AG08395 (cell line): ENCODE results near the gene FBXL16.
"Not testable (repeated sequence)": the region's sequence is repeated elsewhere in the genome, so short reads cannot be mapped to it uniquely, and the experiment has no call there.

ENCODE experiments used
- DNase-seq: peaks from one replicate; pipeline ENCODE4 v3.0.0; 2012; ENCODE audit warnings: mixed read lengths, low spot score

Gene FBXL16

DNA sequence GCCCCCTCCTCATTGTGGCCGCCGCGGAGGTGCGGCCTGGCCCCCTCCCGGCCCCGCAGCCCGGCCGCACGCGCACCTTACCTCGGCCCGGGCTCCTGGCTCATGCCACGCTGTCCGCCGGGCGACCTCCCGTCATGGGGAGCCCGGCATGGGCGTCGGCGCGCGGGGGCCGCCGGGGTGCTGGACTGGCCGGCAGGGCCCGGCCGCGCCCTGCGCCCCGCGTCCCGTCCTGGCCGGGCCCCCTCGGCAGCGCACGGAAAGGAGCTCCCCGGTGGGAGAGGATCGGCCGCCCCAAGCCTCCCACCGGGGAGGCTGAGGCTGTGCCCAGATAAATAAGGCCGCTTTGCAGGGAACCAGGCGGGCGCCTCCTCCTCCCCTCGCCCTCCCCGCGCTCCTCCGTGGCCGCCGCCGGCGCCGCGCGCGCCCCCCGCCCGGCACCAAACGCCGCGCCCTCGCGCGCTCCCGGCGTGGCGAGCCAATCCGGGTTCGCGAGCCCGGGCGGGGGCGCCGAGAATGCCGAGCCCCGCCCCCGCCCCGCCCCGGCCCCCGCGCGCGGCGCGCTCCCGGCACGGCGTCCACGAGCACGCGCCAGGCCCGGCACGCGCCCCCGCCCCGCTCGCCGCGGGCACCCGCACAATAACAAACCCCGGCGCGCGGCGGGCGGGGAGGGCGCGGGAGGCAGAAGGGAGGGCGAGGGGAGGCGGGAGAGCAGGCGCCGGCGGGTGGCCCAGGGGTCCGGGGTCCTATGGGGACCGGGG lies at the start of gene FBXL16:
Gene FBXL16 (minus strand): TSS at position 371 of the 758 bp plus-strand sequence. CDS start 8,396 bp downstream, outside the sequence.
- no peak for DNase-seq

- no peak for DNase-seq
Observed at GRCh38 chr16:754656-755055, 49.1 kb upstream of the FBXL16 start.

- not testable (repeated sequence) for DNase-seq
Observed at GRCh38 chr16:754121-754607, 48.6 kb upstream of the FBXL16 start.

DNA sequence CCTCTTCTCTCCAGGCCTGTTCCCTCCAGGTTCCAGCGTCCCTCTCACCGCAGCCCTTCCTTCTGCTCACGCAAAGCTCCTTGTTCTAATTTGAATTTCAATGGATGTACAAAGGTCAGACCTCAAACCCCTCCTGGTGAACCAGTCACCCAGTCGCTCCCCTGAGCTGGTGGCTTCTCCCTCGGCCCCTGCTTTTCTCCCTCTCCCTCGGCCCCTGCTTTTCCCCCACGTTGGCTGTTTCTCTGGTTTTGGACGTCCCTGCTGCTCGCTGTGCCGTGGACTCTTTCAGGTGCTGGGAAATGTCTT lies 46.4 kb upstream of the FBXL16 start:
- DNase-seq, result no peak

GRCh38 chr16:751152-752006 lies 45.8 kb upstream of the FBXL16 start:
- DNase-seq, result no peak

GRCh38 chr16:750485-750884 lies 44.9 kb upstream of the FBXL16 start:
- DNase-seq, result no peak

DNA sequence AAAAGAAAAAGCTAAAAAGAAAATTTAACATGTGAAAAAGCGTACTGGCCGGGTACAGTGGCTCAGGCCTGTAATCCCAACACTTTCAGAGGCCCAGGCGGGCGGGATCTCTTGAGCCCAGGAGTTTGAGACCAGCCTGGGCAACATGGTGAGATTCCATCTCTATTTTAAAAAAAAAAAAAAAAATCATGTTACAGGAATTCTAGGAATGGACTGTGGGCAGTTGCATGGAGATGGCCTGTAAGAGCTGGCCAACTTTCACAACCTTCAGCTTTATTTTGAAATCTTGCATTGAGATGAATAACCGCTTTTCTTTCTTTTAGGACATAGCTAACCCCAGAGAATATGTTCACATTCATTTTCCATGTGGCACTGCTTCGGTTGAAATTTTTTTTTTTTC lies 43.4 kb upstream of the FBXL16 start:
- DNase-seq, result peak; percentile 87

DNA sequence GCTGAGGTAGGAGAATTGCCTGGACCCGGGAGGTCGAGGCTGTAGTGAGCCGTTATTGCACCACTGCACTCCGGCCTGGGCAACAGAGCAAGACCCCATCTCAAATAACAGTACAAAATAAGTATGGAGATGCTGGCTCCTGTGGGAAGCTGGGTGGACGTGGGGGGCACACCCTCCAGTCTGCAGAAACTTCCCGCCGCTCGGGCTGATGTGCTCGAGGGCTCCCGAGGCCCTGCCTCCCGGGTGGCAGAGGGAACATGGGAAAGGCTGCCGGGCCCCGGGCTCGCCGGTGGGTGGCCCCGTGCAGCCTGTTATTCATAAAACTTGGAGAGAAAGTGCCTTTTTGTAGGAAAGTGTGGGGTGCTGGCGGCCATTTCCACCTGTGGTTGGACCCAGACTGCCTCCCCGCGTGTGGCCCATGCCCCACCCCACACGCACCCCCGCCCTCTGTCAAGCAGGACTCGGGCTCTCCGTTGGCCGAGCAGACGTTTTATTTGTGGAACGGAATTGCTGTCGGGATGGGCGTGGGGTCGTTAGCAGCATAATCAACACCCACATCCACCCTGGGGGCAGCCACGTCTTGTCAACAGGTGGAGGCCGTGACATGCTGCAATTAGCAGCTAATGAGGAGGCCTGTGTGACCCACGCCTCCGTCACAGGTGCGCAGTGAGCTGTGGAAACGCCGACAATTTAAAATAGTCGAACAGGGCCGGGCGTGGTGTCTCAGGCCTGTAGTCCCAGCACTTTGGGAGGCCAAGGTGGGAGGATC lies 42.6 kb upstream of the FBXL16 start:
- DNase-seq, result no peak

GRCh38 chr16:746637-747036 lies 41.0 kb upstream of the FBXL16 start:
- no peak for DNase-seq

GRCh38 chr16:745739-746138 lies 40.1 kb upstream of the FBXL16 start:
- DNase-seq, result no peak

GRCh38 chr16:743794-744500 lies 38.3 kb upstream of the FBXL16 start:
- DNase-seq, result no peak

GRCh38 chr16:742894-743293 lies 37.3 kb upstream of the FBXL16 start:
- not testable (repeated sequence) for DNase-seq

- no peak for DNase-seq
Observed at GRCh38 chr16:741986-742629, 36.5 kb upstream of the FBXL16 start.

GRCh38 chr16:740764-741505 lies 35.3 kb upstream of the FBXL16 start, which contains the start of gene CIAO3:
CIAO3 (minus strand) TSS chr16:740997; CDS start chr16:740985, 12 bp downstream.
- DNase-seq, result peak; percentile 97

GRCh38 chr16:740459-740763 lies 34.8 kb upstream of the FBXL16 start:
- no peak for DNase-seq

DNA sequence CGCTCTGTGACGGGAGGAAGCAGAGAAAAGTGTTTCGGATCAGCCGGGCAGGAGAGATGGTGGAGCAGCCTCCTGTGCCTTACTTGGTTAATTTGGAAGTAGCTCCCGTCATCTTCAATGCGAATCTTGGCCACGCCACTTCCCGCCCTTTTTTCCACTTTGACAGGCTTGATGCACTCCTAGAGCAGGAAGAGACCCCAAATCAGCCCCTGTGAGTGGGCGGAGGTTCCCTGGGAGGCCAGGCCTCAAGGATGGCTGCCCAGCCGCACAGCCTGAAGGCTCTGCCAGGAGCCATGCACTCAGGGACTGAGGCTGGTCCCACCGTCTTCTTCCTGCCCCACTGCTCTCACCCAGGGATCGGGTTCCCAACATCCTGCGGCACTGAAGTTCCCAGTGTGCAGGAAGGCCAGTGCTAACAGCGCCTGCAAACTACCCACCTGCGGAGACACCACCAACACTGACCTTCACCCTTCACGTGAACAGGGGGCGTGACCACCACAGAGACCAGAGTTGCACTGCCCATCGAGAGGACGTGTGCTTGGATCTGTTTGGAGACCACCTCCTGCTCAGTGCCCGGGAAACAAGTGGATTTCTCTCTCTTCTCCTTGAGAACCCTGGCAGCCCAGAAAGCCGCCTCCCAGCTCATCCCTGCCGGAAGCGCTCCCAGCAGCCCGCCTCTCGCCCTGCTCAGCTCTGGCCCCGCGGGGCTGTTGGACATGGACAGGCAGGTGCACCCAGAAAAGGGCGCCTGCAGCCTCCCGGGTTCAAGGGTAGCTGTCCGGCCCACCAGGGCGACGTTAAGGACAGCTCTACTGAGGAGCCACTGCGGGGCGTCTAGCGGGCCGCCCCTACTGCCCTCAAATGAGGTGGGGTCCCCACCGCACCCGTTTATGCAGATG lies 34.2 kb upstream of the FBXL16 start:
- DNase-seq, result no peak

DNA sequence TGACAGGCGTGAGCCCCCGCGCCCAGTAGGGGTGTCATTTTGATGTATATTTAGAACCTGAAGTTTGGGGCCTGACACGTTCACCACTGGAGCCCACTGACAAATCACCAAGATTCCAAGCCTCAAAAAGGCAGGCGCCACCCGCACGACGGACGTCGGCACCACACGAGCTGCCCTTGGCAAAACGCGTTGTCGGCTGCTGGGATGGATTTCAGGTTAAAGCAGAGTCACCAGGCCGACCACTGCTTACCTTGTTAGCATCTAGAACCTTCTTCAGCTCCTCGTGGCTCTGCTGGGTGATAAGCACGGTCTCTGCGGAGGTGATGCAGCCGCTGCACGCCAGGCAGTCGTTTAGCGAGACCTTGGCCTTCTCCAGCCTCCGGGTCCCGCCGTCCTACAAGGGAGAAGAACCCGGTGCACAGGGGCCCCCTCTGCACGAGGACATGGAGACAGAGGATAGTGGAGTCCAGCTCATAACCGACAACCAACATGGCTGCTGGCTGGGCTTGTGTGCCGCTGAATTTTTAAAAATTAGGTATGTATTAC lies 31.4 kb upstream of the FBXL16 start:
- no peak for DNase-seq

GRCh38 chr16:735982-736453 lies 30.4 kb upstream of the FBXL16 start:
- no peak for DNase-seq
